ENCODE data around the gene MEIS3. TPM values are rescaled to one million over a fixed set of nuclear protein-coding genes. Genes with fewer than 3 reads are reported as not detected.

Gene MEIS3
- total RNA-seq, 1 donor from 2014 or later: 0.07 TPM

DNA sequence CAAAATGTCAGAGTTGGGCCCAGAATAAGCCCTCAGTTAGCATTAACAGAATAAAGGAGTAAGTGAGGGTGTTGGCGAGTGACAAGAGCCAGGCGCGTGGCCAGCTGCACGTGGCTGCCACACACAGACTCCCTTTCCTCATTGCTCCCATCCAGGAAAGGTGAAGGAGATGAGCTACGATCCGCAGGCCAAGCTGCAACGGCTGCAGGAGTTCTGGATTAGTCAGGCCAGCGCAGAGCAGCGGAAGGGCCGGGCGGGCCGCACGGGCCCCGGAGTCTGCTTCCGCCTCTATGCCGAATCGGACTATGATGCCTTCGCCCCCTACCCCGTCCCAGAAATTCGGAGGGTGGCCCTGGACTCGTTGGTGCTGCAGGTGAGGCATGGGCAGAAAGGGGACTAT lies 57.0 kb downstream of the MEIS3 start:
- no peak for DNase-seq (ENCODE audit: low read depth, low spot score)

- no peak for DNase-seq (ENCODE audit: low read depth, low spot score)
Measured at GRCh38 chr19:47358936-47359335, 60.4 kb downstream of the MEIS3 start.

GRCh38 chr19:47357788-47358680 lies 61.3 kb downstream of the MEIS3 start:
- no peak for DNase-seq (ENCODE audit: low read depth, low spot score)

GRCh38 chr19:47356900-47357299 lies 62.4 kb downstream of the MEIS3 start:
- no peak for DNase-seq (ENCODE audit: low read depth, low spot score)

- no peak for DNase-seq (ENCODE audit: low read depth, low spot score)
Measured at GRCh38 chr19:47353307-47353712, 66.0 kb downstream of the MEIS3 start.

Other genes starting within 250 kb of the MEIS3 start
- gene BBC3, start 188.3 kb downstream of the MEIS3 start, total RNA-seq: 17.1 and 24.2 TPM in 2 replicates
- gene CCDC9, start 163.0 kb downstream of the MEIS3 start, total RNA-seq: 4.0 and 6.9 TPM in 2 replicates
- gene INAFM1, start 144.6 kb downstream of the MEIS3 start, total RNA-seq: 0.73 and 1.3 TPM in 2 replicates
- gene C5AR1, start 109.7 kb downstream of the MEIS3 start, total RNA-seq: not detected in 2 replicates
- gene C5AR2, start 87.4 kb downstream of the MEIS3 start, total RNA-seq: 0.07 TPM in 1 of 2 replicates, not detected in the other
- gene DHX34, start 70.2 kb downstream of the MEIS3 start, total RNA-seq: 7.1 and 12.7 TPM in 2 replicates
- not detected in 2 replicates for gene SLC8A2, start 52.4 kb upstream of the MEIS3 start, total RNA-seq
- 3.7 and 7.1 TPM in 2 replicates for gene KPTN, start 64.7 kb upstream of the MEIS3 start, total RNA-seq
- gene NAPA, start 95.5 kb upstream of the MEIS3 start, total RNA-seq: 59.7 and 76.2 TPM in 2 replicates
- gene ZNF541, start 153.6 kb upstream of the MEIS3 start, total RNA-seq: 0.07 TPM in 1 of 2 replicates, not detected in the other
- 4.2 and 5.4 TPM in 2 replicates for gene BICRA, start 189.6 kb upstream of the MEIS3 start, total RNA-seq